Measurements from ENCODE around the gene PIGO. TPM values are rescaled to one million over a fixed set of nuclear protein-coding genes. Genes with fewer than 3 reads are reported as not detected.
A peak's percentile ranks its signal among the peaks of the same experiment; 100 is the strongest.

Gene PIGO
- total RNA-seq = 10 to 100 TPM; 15.4 to 24.9 (median 18.0) TPM

GRCh38 chr9:35096035-35096849, at the start of gene PIGO:
TSS of gene PIGO (minus strand) at chr9:35096591. CDS start at chr9:35095565, 1,026 bp downstream.
- intact Hi-C loops (cut with DNase I; ENCODE audit: low total_unique reads) = loop anchor here (2.0 to 10.0 kb wide), 2 partner anchors 25 to 379 kb away; no protein-coding TSS in a partner anchor
- H3K36me3 ChIP-seq = peaks cover 5% of the 10 kb centered on the region
- peak; percentile 88 to 92 (median 89) for TF ChIP-seq POLR2AphosphoS5 (IDR thresholded peaks at IDR 0.05)
- TF ChIP-seq CTCF (IDR thresholded peaks at IDR 0.05) = peak; percentile 69 to 88 (median 78)
- TF ChIP-seq POLR2A (IDR thresholded peaks at IDR 0.05) = peak; percentile 36

GRCh38 chr9:35142037-35142436, 45.6 kb upstream of the PIGO start:
- TF ChIP-seq POLR2AphosphoS5 (IDR thresholded peaks at IDR 0.05) = no peak
- no peak for TF ChIP-seq POLR2A (IDR thresholded peaks at IDR 0.05)
- TF ChIP-seq CTCF (IDR thresholded peaks at IDR 0.05) = no peak
- no peak for DNase-seq (ENCODE audit: low spot score in 2 of 2)
- no peak overlapping the region for H3K4me3 ChIP-seq
- no peaks in the 10 kb centered on the region for H3K4me1 ChIP-seq
- no peak overlapping the region for H3K27ac ChIP-seq
- no peaks in the 10 kb centered on the region for H3K36me3 ChIP-seq
- intact Hi-C loops (cut with DNase I; ENCODE audit: low total_unique reads) = no loop called here
- H3K27me3 ChIP-seq = no peaks in the 10 kb centered on the region
- H3K9me3 ChIP-seq = peaks cover 22 to 25% of the 10 kb centered on the region in 2 donors

More at GRCh38 chr9:35096035-35096849, at the start of gene PIGO:
- Histone ChIP-seq H3K9me3 (no peaks in the 10 kb centered on the region), H3K27ac (peak within 1 kb of the TSS; percentile 97 to 98), H3K4me3 (peak within 1 kb of the TSS; percentile 73 to 92 (median 88)), H3K4me1 (peaks cover 0 to 12% of the 10 kb centered on the region in 2 donors), H3K27me3 (no peaks in the 10 kb centered on the region)
- DNase-seq (ENCODE audit: low spot score in 2 of 2) = peak; percentile 84 to 88

- H3K4me1 ChIP-seq = no peaks in the 10 kb centered on the region
- intact Hi-C loops (cut with DNase I; ENCODE audit: low total_unique reads) = no loop called here
- H3K27me3 ChIP-seq = no peaks in the 10 kb centered on the region
- H3K4me3 ChIP-seq = no peak overlapping the region
- H3K27ac ChIP-seq = no peak overlapping the region
- peaks cover 22 to 25% of the 10 kb centered on the region in 2 donors for H3K9me3 ChIP-seq
- no peak for DNase-seq (ENCODE audit: low spot score in 2 of 2)
- TF ChIP-seq POLR2A (IDR thresholded peaks at IDR 0.05) (no peak), POLR2AphosphoS5 (IDR thresholded peaks at IDR 0.05) (no peak), CTCF (IDR thresholded peaks at IDR 0.05) (no peak)
- H3K36me3 ChIP-seq = no peaks in the 10 kb centered on the region
Measured at GRCh38 chr9:35140093-35140492, 43.7 kb upstream of the PIGO start.

GRCh38 chr9:35136866-35137265, 40.5 kb upstream of the PIGO start:
- no peak overlapping the region for H3K4me3 ChIP-seq
- TF ChIP-seq POLR2A (IDR thresholded peaks at IDR 0.05) = no peak
- no peak for TF ChIP-seq POLR2AphosphoS5 (IDR thresholded peaks at IDR 0.05)
- TF ChIP-seq CTCF (IDR thresholded peaks at IDR 0.05) = no peak
- H3K36me3 ChIP-seq = no peaks in the 10 kb centered on the region
- DNase-seq (ENCODE audit: low spot score in 2 of 2) = no peak
- peaks cover 12 to 15% of the 10 kb centered on the region in 2 donors for H3K9me3 ChIP-seq
- H3K4me1 ChIP-seq = no peaks in the 10 kb centered on the region
- H3K27me3 ChIP-seq = no peaks in the 10 kb centered on the region
- H3K27ac ChIP-seq = no peak overlapping the region
- intact Hi-C loops (cut with DNase I; ENCODE audit: low total_unique reads) = no loop called here

GRCh38 chr9:35135988-35136387, 39.6 kb upstream of the PIGO start:
- no peak overlapping the region for H3K27ac ChIP-seq
- no peak for DNase-seq (ENCODE audit: low spot score in 2 of 2)
- no peaks in the 10 kb centered on the region for H3K27me3 ChIP-seq
- no peaks in the 10 kb centered on the region for H3K36me3 ChIP-seq
- peaks cover 3 to 6% of the 10 kb centered on the region in 2 donors for H3K9me3 ChIP-seq
- no peaks in the 10 kb centered on the region for H3K4me1 ChIP-seq
- H3K4me3 ChIP-seq = no peak overlapping the region
- TF ChIP-seq POLR2AphosphoS5 (IDR thresholded peaks at IDR 0.05) (no peak), POLR2A (IDR thresholded peaks at IDR 0.05) (no peak), CTCF (IDR thresholded peaks at IDR 0.05) (no peak)
- intact Hi-C loops (cut with DNase I; ENCODE audit: low total_unique reads) = no loop called here

All from breast epithelium (tissue), 4 donors.